A549 (cell line): ENCODE measurements around the gene CYP26A1. TPM values are rescaled to one million over a fixed set of nuclear protein-coding genes. Genes with fewer than 3 reads are reported as not detected.

Experiments
- ATAC-seq, 2 experiments: fragments of 200-7000 bp in 1 of 2; fragments of >200 bp in 1 of 2; cut with Nextera tagmentation in 1 of 2; cut with Tn5 transposase in 1 of 2; 3 replicates each; pipeline versions ENCODE4 v1.8.0 to v1.9.1; 2018 to 2020; ENCODE audit warnings: mild to moderate bottlenecking in 1 of 2, moderate library complexity in 1 of 2
- CTCF ChIA-PET: fragments of 300-600 bp; sonication (Branson Sonifier 250); formaldehyde crosslinking; extraction: SDS; loops from one replicate; lab custom pipeline; 2021; ENCODE audit warnings: antibody characterized with exemption, inconsistent platforms; lab: Yijun Ruan, JAX
- POLR2A ChIA-PET: fragments of 350-600 bp; formaldehyde crosslinking; extraction: SDS; loops from one replicate; lab custom pipeline; 2021; ENCODE audit warnings: antibody characterized with exemption, inconsistent platforms; lab: Yijun Ruan, JAX
- DNase-seq, 2 experiments: peaks; one replicate each; pipeline versions ENCODE4 v3.0.0 to v3.0.0-alpha.2; 2011 to 2016; ENCODE audit warnings: low read depth in 1 of 2, low spot score in 1 of 2
- FAIRE-seq: peaks from 2 replicates; lab custom pipeline; 2011; peaks lifted over from hg19 to GRCh38; lab: Jason Lieb, UNC
- H3K27ac ChIP-seq, 2 experiments: fragments of >200 bp; sonication (Bioruptor Twin); formaldehyde crosslinking; 3 replicates each; pipeline ENCODE4 v1.5.1; 2016 to 2017
- H3K4me1 ChIP-seq: fragments of >200 bp; sonication (Bioruptor Twin); formaldehyde crosslinking; 3 replicates; pipeline ENCODE4 v1.6.1; 2016
- H3K4me2 ChIP-seq: fragments of >200 bp; sonication (Bioruptor Twin); formaldehyde crosslinking; 3 replicates; pipeline ENCODE4 v1.6.1; 2016
- H3K4me3 ChIP-seq: fragments of >200 bp; sonication (Bioruptor Twin); formaldehyde crosslinking; 3 replicates; pipeline ENCODE4 v1.5.1; 2016
- H3K9me3 ChIP-seq: fragments of >200 bp; sonication (Bioruptor Twin); formaldehyde crosslinking; 3 replicates; pipeline ENCODE4 v1.6.1; 2016
- CEBPB ChIP-seq, 2 experiments: fragments of >200 bp in 1 of 2; sonication (Bioruptor Twin) in 1 of 2; formaldehyde crosslinking in 1 of 2; IDR thresholded peaks; 2 replicates each; pipeline ENCODE4 v1.6.1; 2012 to 2016
- CHD2 ChIP-seq: fragments of 150-350 bp; IDR thresholded peaks from 2 replicates; pipeline ENCODE4 v1.6.1; 2014; ENCODE audit warnings: low read length; ENCODE audit not compliant: partially characterized antibody
- CHD4 ChIP-seq: fragments of 200-600 bp; sonication (generic); IDR thresholded peaks from 2 replicates; pipeline ENCODE4 v1.6.1; 2016; ENCODE audit warnings: antibody characterized with exemption, mild to moderate bottlenecking, borderline replicate concordance
- EP300 ChIP-seq, 2 experiments: fragments of >200 bp; sonication (Bioruptor Twin); formaldehyde crosslinking; IDR thresholded peaks; 2 replicates in 1 of 2; 3 replicates in 1 of 2; pipeline ENCODE4 v1.6.1; 2016 to 2017
- FOSB ChIP-seq: fragments of 250-450 bp; sonication (Bioruptor Pico); IDR thresholded peaks from 2 replicates; pipeline ENCODE4 v1.5.0; 2020; ENCODE audit warnings: mild to moderate bottlenecking, moderate library complexity
- FOXS1 ChIP-seq: fragments of 250-450 bp; sonication (Bioruptor Pico); IDR thresholded peaks from 2 replicates; pipeline ENCODE4 v1.5.0; 2020; ENCODE audit warnings: mild to moderate bottlenecking, moderate library complexity
- GATA3 ChIP-seq: IDR thresholded peaks from 2 replicates; pipeline ENCODE4 v1.6.1; 2012; ENCODE audit warnings: borderline replicate concordance
- HDAC2 ChIP-seq: fragments of 200-600 bp; sonication (generic); IDR thresholded peaks from 2 replicates; pipeline ENCODE4 v1.6.1; 2016
- JUN ChIP-seq, 2 experiments: fragments of >200 bp; sonication (Bioruptor Twin); formaldehyde crosslinking; IDR thresholded peaks; 2 replicates in 1 of 2; 3 replicates in 1 of 2; pipeline ENCODE4 v1.6.1; 2016 to 2017
- JUNB ChIP-seq: fragments of >200 bp; sonication (Bioruptor Twin); formaldehyde crosslinking; IDR thresholded peaks from 2 replicates; pipeline ENCODE4 v1.6.1; 2016
- KDM5A ChIP-seq: fragments of 200-600 bp; sonication (generic); IDR thresholded peaks from 2 replicates; pipeline ENCODE4 v1.6.1; 2016; ENCODE audit warnings: antibody characterized with exemption, mild to moderate bottlenecking
- MAFK ChIP-seq: fragments of 450-650 bp; IDR thresholded peaks from 2 replicates; pipeline ENCODE4 v1.6.1; 2014; ENCODE audit not compliant: partially characterized antibody
- MYC ChIP-seq: IDR thresholded peaks from 2 replicates; pipeline ENCODE4 v1.6.1; 2012; ENCODE audit warnings: mild to moderate bottlenecking, inconsistent platforms, low read length, improper control_type of control experiment, borderline replicate concordance
- POLR2A ChIP-seq: IDR thresholded peaks from 2 replicates; pipeline ENCODE4 v1.6.1; 2012; ENCODE audit warnings: mild to moderate bottlenecking, low read length
- POLR2AphosphoS2 ChIP-seq: conservative IDR thresholded peaks from 2 replicates; pipeline ENCODE4 v1.6.1; 2012; ENCODE audit warnings: low read length, improper control_type of control experiment, inconsistent platforms
- RAD21 ChIP-seq, 2 experiments: fragments of >200 bp in 1 of 2; sonication (Bioruptor Twin) in 1 of 2; formaldehyde crosslinking in 1 of 2; IDR thresholded peaks in 1 of 2; conservative IDR thresholded peaks in 1 of 2; 2 replicates in 1 of 2; 3 replicates in 1 of 2; pipeline ENCODE4 v1.6.1; 2012 to 2018; ENCODE audit warnings: inconsistent platforms in 1 of 2
- RARB ChIP-seq: fragments of 250-450 bp; sonication (Bioruptor Pico); IDR thresholded peaks from 2 replicates; pipeline ENCODE4 v1.8.0; 2021; ENCODE audit warnings: mild to moderate bottlenecking, moderate library complexity
- RCOR1 ChIP-seq: fragments of 150-350 bp; IDR thresholded peaks from 2 replicates; pipeline ENCODE4 v1.6.1; 2014; ENCODE audit warnings: antibody characterized with exemption, low read length, low read depth
- TFCP2L1 ChIP-seq: fragments of 250-450 bp; sonication (Bioruptor Pico); IDR thresholded peaks from 2 replicates; pipeline ENCODE4 v1.5.0; 2021; ENCODE audit warnings: mild to moderate bottlenecking
- ZC3H11A ChIP-seq: fragments of 450-650 bp; IDR thresholded peaks from 2 replicates; pipeline ENCODE4 v1.6.1; 2014; ENCODE audit warnings: antibody characterized with exemption, mild to moderate bottlenecking
- ZNF302 ChIP-seq: fragments of 250-450 bp; sonication (Bioruptor Pico); IDR thresholded peaks from 2 replicates; pipeline ENCODE4 v1.9.0; 2021; ENCODE audit warnings: inconsistent platforms, mild to moderate bottlenecking, moderate library complexity
- ZSCAN20 ChIP-seq: fragments of 250-450 bp; sonication (Bioruptor Pico); IDR thresholded peaks from 2 replicates; pipeline ENCODE4 v1.8.0; 2022; ENCODE audit warnings: mild to moderate bottlenecking, moderate library complexity
- WGBS: methylation state at CpG from one replicate; pipeline ENCODE4 v1.1.6; 2017; ENCODE audit errors: missing lambda C conversion rate; 5-methylcytosine and 5-hydroxymethylcytosine counted together
- polyA plus RNA-seq, 4 experiments: library from polyadenylated mRNA; depleted of rRNA in 3 of 4; stranded (reverse); fragments of >200 nt; fragmentation: RNase III in 1 of 4; extraction: RNeasy Plus Mini Kit Qiagen cat#74134 plus additional on column Dnase treatment in 1 of 4; gene quantifications; 2 replicates in 3 of 4; 3 replicates in 1 of 4; pipeline ENCODE4 v1.2.3, GENCODE V29; 2011 to 2017
- TF ChIP-seq, protein P1 (sequence below): fragments of >200 bp; sonication (Bioruptor Twin); formaldehyde crosslinking; IDR thresholded peaks from 3 replicates; pipeline ENCODE4 v1.6.1; 2016
- TF ChIP-seq, protein P2 (sequence below): fragments of 450-650 bp; IDR thresholded peaks from 2 replicates; pipeline ENCODE4 v1.6.1; 2014; ENCODE audit warnings: antibody characterized with exemption
- TF ChIP-seq, protein P3 (sequence below): IDR thresholded peaks from 2 replicates; pipeline ENCODE4 v1.6.1; 2012; ENCODE audit warnings: low read depth, borderline replicate concordance
- TF ChIP-seq, protein P4 (sequence below): fragments of 150-350 bp; IDR thresholded peaks from 2 replicates; pipeline ENCODE4 v1.6.1; 2014; ENCODE audit warnings: low read depth, mild to moderate bottlenecking, low read length

The CYP26A1 gene
- polyA plus RNA-seq, 2 of the 4 experiments (the other 2 are of a cell fraction) = 1.3 to 7.2 TPM

DNA sequence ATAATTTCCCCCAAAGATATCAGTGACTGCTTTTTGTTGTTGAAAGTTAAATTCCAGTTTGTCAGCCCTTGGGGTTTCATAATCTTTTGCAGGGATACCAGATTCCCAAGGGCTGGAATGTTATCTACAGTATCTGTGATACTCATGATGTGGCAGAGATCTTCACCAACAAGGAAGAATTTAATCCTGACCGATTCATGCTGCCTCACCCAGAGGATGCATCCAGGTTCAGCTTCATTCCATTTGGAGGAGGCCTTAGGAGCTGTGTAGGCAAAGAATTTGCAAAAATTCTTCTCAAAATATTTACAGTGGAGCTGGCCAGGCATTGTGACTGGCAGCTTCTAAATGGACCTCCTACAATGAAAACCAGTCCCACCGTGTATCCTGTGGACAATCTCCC, 3.2 kb downstream of the CYP26A1 start:
- FAIRE-seq (no peak), ATAC-seq (no peak), DNase-seq (no peak)
- peak overlapping the region; percentile 3; the same call in 1 of the 3 replicates for H3K4me2 ChIP-seq
- POLR2A ChIA-PET = no interaction called here
- no peak overlapping the region for H3K27ac ChIP-seq
- no peak for TF ChIP-seq CHD4
- peak; percentile 40; the same call in 1 of the 2 replicates for TF ChIP-seq GATA3
- TF ChIP-seq MYC = no peak
- no peaks in the 10 kb centered on the region for H3K9me3 ChIP-seq
- WGBS = 28% methylated on average over 2 of the region's 2 CpGs
- H3K4me1 ChIP-seq = peaks cover 33% of the 10 kb centered on the region; the same call in 2 of the 3 replicates
- CTCF ChIA-PET = interaction anchor here (0.7 to 8.8 kb wide), 10 partner anchors 9 to 239 kb away, joined by 3 to 88 read pairs (median 4); no protein-coding TSS in a partner anchor
- H3K4me3 ChIP-seq = no peak overlapping the region

DNA sequence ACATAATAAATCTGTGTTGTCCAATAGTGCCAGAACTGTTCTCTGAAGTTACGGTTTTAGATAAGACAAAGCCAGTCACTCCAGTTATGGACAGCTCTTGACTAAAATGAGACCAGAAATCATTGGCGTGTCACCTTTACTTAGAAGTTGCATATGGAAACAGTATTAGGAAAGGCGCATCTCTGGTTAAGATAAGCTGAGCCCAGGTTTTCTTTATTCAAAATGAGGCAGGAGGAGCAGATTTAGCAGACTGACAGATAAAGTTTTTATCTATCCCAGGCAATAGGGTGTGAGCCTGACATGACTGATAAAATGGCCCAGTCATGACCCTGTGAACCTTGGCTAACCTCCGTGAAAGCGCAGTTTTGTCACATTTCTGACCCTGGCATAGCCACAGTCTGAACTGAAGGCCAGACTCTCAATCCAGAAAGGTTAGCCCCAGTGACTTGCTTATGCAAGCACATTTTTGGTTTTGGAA, 4.2 kb downstream of the CYP26A1 start:
- WGBS = 81% methylated on average over 5 of the region's 5 CpGs
- CTCF ChIA-PET = interaction anchor here (1.1 to 8.8 kb wide), 9 partner anchors 10 to 433 kb away, joined by 3 to 88 read pairs (median 6); no protein-coding TSS in a partner anchor
- peak in 1 of 2 experiments; percentile 34 for DNase-seq
- peaks cover 30% of the 10 kb centered on the region; the same call in 2 of the 3 replicates for H3K4me1 ChIP-seq
- TF ChIP-seq ZNF302 (CRISPR knock-in tag) = no peak
- TF ChIP-seq MAFK = peak; percentile 43
- 0 out of 2 replicates have a peak, but pooled peaks have one; percentile 29 for TF ChIP-seq RARB (CRISPR knock-in tag)
- TF ChIP-seq, all 56 proteins: peak for 2
- Histone ChIP-seq H3K27ac (no peak overlapping the region), H3K4me2 (no peak overlapping the region), H3K9me3 (no peaks in the 10 kb centered on the region), H3K4me3 (no peak overlapping the region)
- no peak for FAIRE-seq
- POLR2A ChIA-PET = no interaction called here
- no peak for ATAC-seq

DNA sequence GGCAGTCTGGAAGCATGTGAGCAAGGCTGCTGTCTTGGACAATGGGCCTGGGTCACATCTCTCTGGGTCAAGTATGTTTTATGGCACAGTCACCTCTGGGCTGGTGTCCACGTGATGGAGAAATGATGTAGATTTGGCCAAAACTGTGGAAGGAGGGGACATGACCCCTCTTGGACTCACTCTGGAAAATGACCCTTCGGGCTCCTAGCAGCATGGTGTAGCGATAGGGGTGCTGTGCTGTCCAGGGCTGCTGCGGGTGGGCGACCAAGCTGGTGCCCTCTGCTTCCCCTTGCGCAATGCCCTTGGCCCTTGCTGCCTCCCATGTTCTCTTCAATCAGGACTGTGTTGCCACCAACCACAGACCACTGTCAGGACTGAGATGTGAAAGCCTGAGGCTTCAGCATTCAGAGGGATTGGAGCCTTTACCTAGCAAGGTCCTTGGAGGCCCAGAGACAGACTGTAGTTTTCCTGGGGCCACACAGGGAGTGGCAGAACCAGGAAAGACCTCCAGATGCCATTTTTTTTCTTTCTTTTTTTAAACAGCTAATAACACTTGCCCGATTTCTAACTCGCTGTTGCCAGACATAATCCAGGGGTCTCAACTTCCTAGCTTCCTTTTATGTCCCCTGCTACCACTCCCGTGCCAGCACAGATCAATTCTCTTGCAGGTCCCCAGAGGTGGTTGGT, 6.1 kb downstream of the CYP26A1 start:
- FAIRE-seq = no peak
- H3K9me3 ChIP-seq = no peaks in the 10 kb centered on the region
- peak in 1 of 2 experiments; percentile 22; a peak in 3 of 6 replicates for ATAC-seq
- no peak for TF ChIP-seq KDM5A
- no peak for TF ChIP-seq POLR2AphosphoS2
- TF ChIP-seq CEBPB (IDR thresholded peaks at IDR 0.05) = peak; percentile 30 to 69; a peak in 3 of 4 replicates
- TF ChIP-seq POLR2A = no peak
- TF ChIP-seq, protein P1, sequence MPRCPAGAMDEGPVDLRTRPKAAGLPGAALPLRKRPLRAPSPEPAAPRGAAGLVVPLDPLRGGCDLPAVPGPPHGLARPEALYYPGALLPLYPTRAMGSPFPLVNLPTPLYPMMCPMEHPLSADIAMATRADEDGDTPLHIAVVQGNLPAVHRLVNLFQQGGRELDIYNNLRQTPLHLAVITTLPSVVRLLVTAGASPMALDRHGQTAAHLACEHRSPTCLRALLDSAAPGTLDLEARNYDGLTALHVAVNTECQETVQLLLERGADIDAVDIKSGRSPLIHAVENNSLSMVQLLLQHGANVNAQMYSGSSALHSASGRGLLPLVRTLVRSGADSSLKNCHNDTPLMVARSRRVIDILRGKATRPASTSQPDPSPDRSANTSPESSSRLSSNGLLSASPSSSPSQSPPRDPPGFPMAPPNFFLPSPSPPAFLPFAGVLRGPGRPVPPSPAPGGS = no peak
- TF ChIP-seq FOSB (CRISPR knock-in tag) = no peak
- no peak for TF ChIP-seq TFCP2L1
- peak overlapping the region; percentile 51 to 81; a peak in 5 of 6 replicates for H3K27ac ChIP-seq
- ChIA-PET CTCF (interaction anchor here (0.6 to 8.8 kb wide), 83 partner anchors 9 to 725 kb away, joined by 3 to 88 read pairs (median 5); partner anchors contain the start of gene MYOF), POLR2A (no interaction called here)
- no peak overlapping the region for H3K4me3 ChIP-seq
- peak overlapping the region; percentile 73 for H3K4me2 ChIP-seq
- H3K4me1 ChIP-seq = peaks cover 26% of the 10 kb centered on the region; the same call in 2 of the 3 replicates
- WGBS = 50% methylated on average over 9 of the region's 9 CpGs
- no peak for DNase-seq

DNA sequence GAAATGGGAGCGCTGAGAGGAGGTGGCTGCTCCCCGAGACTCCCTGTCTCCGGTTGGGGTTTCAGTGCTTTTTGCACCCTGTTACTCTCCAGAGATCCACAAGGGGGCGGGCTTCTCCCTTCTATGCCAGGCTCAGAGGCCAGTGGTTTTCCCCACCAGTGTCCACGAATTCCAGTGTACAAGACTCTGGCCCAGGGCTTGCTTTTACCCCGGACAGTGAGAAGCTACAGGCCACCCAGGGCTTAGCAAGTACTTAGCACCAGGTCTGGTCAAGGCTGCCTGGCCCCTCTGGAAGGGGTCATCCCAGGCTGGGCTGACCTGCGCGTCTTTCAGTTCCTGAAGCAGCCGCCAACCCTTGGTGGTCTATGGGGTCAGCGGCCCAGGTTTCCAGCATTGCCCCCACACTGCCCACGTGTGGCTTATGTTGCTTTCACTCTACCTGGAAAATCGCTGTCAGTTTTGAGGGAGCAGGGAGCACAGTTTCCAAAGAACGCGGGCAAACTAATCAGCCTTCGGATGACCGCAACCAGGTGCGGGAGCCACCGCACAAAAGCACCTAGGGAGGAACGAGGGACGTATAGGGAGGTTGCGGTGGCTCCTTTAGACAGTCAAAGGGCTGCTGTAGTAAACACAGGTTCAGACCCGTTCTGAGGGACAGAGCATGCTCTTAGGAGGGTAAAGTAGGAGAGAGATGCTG, 6.8 kb downstream of the CYP26A1 start:
- Histone ChIP-seq H3K4me3 (no peak overlapping the region), H3K4me1 (peaks cover 26% of the 10 kb centered on the region; the same call in 2 of the 3 replicates), H3K9me3 (no peaks in the 10 kb centered on the region), H3K4me2 (peak overlapping the region; percentile 73), H3K27ac (peak overlapping the region; percentile 51 to 81)
- FAIRE-seq (no peak), ATAC-seq (peak; percentile 81 to 84), DNase-seq (peak; percentile 66 to 87)
- ChIA-PET POLR2A (no interaction called here), CTCF (interaction anchor here (0.5 to 8.8 kb wide), 83 partner anchors 8 to 725 kb away, joined by 3 to 88 read pairs (median 5); partner anchors contain the start of gene MYOF)
- 54% methylated on average over 18 of the region's 22 CpGs for WGBS
- TF ChIP-seq RCOR1 (no peak), CHD2 (no peak), FOXS1 (no peak), EP300 (IDR thresholded peaks at IDR 0.05) (no peak), JUN (IDR thresholded peaks at IDR 0.05) (no peak), JUNB (no peak), MYC (no peak), RAD21 (conservative IDR thresholded peaks at IDR 0.05 in 1 of 2, IDR thresholded peaks at IDR 0.05 in 1 of 2) (peak; percentile 92 to 93), HDAC2 (no peak), ZSCAN20 (CRISPR knock-in tag) (no peak), ZC3H11A (no peak)
- TF ChIP-seq, protein P2, sequence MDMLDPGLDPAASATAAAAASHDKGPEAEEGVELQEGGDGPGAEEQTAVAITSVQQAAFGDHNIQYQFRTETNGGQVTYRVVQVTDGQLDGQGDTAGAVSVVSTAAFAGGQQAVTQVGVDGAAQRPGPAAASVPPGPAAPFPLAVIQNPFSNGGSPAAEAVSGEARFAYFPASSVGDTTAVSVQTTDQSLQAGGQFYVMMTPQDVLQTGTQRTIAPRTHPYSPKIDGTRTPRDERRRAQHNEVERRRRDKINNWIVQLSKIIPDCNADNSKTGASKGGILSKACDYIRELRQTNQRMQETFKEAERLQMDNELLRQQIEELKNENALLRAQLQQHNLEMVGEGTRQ = no peak
- TF ChIP-seq, protein P3, sequence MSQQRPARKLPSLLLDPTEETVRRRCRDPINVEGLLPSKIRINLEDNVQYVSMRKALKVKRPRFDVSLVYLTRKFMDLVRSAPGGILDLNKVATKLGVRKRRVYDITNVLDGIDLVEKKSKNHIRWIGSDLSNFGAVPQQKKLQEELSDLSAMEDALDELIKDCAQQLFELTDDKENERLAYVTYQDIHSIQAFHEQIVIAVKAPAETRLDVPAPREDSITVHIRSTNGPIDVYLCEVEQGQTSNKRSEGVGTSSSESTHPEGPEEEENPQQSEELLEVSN = no peak
- TF ChIP-seq, protein P4, sequence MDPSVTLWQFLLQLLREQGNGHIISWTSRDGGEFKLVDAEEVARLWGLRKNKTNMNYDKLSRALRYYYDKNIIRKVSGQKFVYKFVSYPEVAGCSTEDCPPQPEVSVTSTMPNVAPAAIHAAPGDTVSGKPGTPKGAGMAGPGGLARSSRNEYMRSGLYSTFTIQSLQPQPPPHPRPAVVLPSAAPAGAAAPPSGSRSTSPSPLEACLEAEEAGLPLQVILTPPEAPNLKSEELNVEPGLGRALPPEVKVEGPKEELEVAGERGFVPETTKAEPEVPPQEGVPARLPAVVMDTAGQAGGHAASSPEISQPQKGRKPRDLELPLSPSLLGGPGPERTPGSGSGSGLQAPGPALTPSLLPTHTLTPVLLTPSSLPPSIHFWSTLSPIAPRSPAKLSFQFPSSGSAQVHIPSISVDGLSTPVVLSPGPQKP = no peak
